GM13976 (cell line): ENCODE measurements around the gene ALG12.
"Not testable (repeated sequence)": the region's sequence is repeated elsewhere in the genome, so short reads cannot be mapped to it uniquely, and the experiment has no call there.

ENCODE experiments used
- DNase-seq: peaks from one replicate; pipeline ENCODE4 v3.0.0; 2012; ENCODE audit warnings: low spot score
- CTCF ChIP-seq: IDR thresholded peaks from 2 replicates; pipeline ENCODE4 v1.5.1; 2012; ENCODE audit warnings: borderline replicate concordance, mild to moderate bottlenecking; ENCODE audit not compliant: insufficient read depth; ENCODE audit errors: extremely low read depth, missing control alignments, control extremely low read depth
- in situ Hi-C: fragments of 300-500 bp; cut with MboI; formaldehyde crosslinking; loops from one replicate; pipeline ENCODE4 v1.12.0; 2022; ENCODE audit warnings: low sequenced_read_pairs, mixed read lengths, inconsistent platforms; ENCODE audit not compliant: unreplicated experiment

The ALG12 gene

GRCh38 chr22:49948958-49949913 is 31.0 kb upstream of the ALG12 start:
- DNase-seq, result no peak
- in situ Hi-C loops, result no loop called here
- no peak for TF ChIP-seq CTCF

- TF ChIP-seq CTCF, result no peak
- no peak for DNase-seq
- in situ Hi-C loops, result no loop called here
Measured at GRCh38 chr22:49948116-49948957, 30.1 kb upstream of the ALG12 start.

- in situ Hi-C loops, result no loop called here
- no peak for DNase-seq
- no peak for TF ChIP-seq CTCF
Measured at GRCh38 chr22:49947296-49947622, 29.0 kb upstream of the ALG12 start.

- in situ Hi-C loops, result no loop called here
- DNase-seq, result no peak
- TF ChIP-seq CTCF, result no peak
Measured at GRCh38 chr22:49946612-49947295, 28.5 kb upstream of the ALG12 start.

- in situ Hi-C loops, DNase-seq: not testable (repeated sequence)
Measured at GRCh38 chr22:49945042-49945794, 27.0 kb upstream of the ALG12 start.

- no peak for DNase-seq
- in situ Hi-C loops, result no loop called here
- TF ChIP-seq CTCF, result no peak
Measured at GRCh38 chr22:49944399-49944891, 26.2 kb upstream of the ALG12 start.
